Thyroid gland (tissue), 4 donors: ENCODE results near the gene DCDC2. TPM values are rescaled to one million over a fixed set of nuclear protein-coding genes. Genes with fewer than 3 reads are reported as not detected.

Source experiments
- DNase-seq, 2 donors: peaks; one replicate each; pipeline ENCODE4 v3.0.0-alpha.2; 2019
- H3K27ac ChIP-seq, 3 donors: fragments of 200-600 bp; sonication (generic); 1 replicate in 2 of 3; 2 replicates in 1 of 3; pipeline ENCODE4 v1.5.1; 2016 to 2019; ENCODE audit warnings: mild to moderate bottlenecking in 1 of 3, moderate library complexity in 1 of 3
- H3K27me3 ChIP-seq: fragments of 200-600 bp; sonication (generic); one replicate; pipeline ENCODE4 v1.5.1; 2019
- H3K36me3 ChIP-seq, 2 donors: fragments of 200-600 bp; sonication (generic); one replicate each; pipeline ENCODE4 v1.5.1; 2016 to 2019
- H3K4me1 ChIP-seq, 2 donors: fragments of 200-600 bp; sonication (generic); one replicate each; pipeline ENCODE4 v1.5.1; 2017 to 2019
- H3K4me3 ChIP-seq, 3 donors: fragments of 200-600 bp; sonication (generic); replicated peaks in 1 of 3; 1 replicate in 2 of 3; 2 replicates in 1 of 3; pipeline ENCODE4 v1.5.1; 2016; ENCODE audit warnings: mild to moderate bottlenecking in 1 of 3
- H3K9me3 ChIP-seq: fragments of 200-600 bp; sonication (generic); one replicate; pipeline ENCODE4 v1.5.1; 2017
- POLR2A ChIP-seq, 2 donors: fragments of 450-650 bp; IDR thresholded peaks; one replicate each; pipeline ENCODE4 v1.6.1; 2017; ENCODE audit warnings: antibody characterized with exemption in 2 of 2, mild to moderate bottlenecking in 2 of 2, moderate library complexity in 1 of 2
- WGBS, 2 donors: methylation state at CpG; one replicate each; pipeline ENCODE4 v1.1.5; 2017; 5-methylcytosine and 5-hydroxymethylcytosine counted together
- intact Hi-C: fragments of 100-400 bp; cut with DNase I; formaldehyde crosslinking; loops from one replicate; pipeline ENCODE4 v1.15.1; 2023
- total RNA-seq, 4 donors: library from RNA; depleted of rRNA; stranded (reverse); fragments of >200 nt; gene quantifications; one replicate each; pipeline ENCODE4 v1.2.3, GENCODE V29; 2016
- TF ChIP-seq, protein P1 (sequence below), 6 experiments: fragments of 200-600 bp in 3 of 6; fragments of 450-650 bp in 3 of 6; sonication (generic) in 3 of 6; IDR thresholded peaks; one replicate each; pipeline ENCODE4 v1.5.1; 2016 to 2019; ENCODE audit warnings: antibody characterized with exemption in 6 of 6, mild to moderate bottlenecking in 2 of 6, inconsistent platforms in 1 of 6, moderate library complexity in 1 of 6

Gene DCDC2
- total RNA-seq, 4 donors from 2014 or later = 8.7 to 14.8 (median 12.3) TPM

DNA sequence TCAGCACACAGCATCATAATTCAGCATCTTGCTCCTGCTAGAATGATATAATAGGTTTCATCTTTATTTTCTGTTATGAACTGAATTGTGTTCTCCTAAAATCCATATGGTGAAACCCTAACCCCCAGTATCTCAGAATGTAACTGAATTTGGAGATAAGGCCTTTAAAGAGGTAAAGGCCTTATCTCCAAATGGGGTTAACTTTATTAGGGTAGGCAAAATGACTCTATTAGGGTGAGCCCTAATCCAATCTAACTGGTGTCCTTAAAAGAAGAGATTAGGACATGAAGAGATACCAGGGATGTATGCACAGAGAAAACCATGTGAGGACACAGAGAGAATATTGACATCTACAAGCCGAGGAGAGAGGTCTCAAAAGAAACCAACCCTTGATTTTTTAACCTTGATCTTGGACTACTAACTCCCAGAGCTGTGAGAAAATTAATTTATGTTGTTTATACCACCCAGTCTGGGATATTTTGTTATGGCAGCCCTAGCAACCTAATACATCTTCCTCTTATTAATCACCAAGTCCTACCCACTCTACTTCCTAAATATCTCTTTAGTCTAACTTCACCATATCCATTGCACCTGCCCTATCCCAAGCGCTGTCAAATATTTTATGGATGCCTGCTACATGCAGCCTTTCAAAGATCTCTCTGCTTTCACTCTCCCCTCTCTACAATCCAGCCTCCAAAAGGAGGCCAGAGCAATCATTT is 36.4 kb upstream of the DCDC2 start:
- Histone ChIP-seq H3K9me3 (no peaks in the 10 kb centered on the region), H3K4me1 (no peaks in the 10 kb centered on the region), H3K27me3 (no peaks in the 10 kb centered on the region), H3K27ac (no peak overlapping the region), H3K36me3 (no peaks in the 10 kb centered on the region), H3K4me3 (no peak overlapping the region)
- intact Hi-C loops = loop anchor here (10.0 kb wide), 1 partner anchor 329 kb away; no protein-coding TSS in a partner anchor
- TF ChIP-seq, protein P1, sequence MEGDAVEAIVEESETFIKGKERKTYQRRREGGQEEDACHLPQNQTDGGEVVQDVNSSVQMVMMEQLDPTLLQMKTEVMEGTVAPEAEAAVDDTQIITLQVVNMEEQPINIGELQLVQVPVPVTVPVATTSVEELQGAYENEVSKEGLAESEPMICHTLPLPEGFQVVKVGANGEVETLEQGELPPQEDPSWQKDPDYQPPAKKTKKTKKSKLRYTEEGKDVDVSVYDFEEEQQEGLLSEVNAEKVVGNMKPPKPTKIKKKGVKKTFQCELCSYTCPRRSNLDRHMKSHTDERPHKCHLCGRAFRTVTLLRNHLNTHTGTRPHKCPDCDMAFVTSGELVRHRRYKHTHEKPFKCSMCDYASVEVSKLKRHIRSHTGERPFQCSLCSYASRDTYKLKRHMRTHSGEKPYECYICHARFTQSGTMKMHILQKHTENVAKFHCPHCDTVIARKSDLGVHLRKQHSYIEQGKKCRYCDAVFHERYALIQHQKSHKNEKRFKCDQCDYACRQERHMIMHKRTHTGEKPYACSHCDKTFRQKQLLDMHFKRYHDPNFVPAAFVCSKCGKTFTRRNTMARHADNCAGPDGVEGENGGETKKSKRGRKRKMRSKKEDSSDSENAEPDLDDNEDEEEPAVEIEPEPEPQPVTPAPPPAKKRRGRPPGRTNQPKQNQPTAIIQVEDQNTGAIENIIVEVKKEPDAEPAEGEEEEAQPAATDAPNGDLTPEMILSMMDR (IDR thresholded peaks at IDR 0.05) = no peak
- no peak for TF ChIP-seq POLR2A (IDR thresholded peaks at IDR 0.05)
- no peak for DNase-seq
- WGBS, 2 donors = 92 to 95% methylated on average over 2 of the region's 2 CpGs

DNA sequence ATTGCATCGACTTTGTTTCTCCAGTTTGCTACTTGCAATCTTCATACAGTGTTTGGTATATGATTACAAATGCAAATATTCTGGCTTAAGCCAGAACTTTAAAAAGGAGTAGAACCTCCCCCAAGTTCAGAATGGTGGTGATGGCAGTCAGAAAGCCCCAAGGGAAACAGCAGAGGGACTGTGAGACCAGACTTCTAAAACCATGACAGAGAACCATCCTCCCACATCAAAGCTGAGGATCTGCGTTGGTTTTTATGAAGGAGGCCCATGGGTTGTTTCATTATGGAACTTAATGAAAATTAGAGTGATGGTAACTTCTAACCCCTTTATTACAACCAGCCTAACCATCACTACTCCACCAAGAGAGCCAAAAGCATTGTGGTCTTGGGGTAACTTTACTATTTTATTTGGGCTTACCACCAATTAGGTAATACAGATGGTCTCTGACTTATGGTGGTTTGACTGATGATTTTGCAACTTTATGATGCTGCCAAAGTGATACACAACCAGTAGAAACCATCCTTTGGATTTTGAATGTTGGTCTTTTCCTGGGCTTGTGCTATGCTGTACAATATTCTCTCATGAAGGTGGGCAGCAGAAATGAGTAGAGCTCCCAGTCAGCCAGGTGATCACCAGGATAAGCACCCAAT is 34.0 kb upstream of the DCDC2 start:
- Histone ChIP-seq H3K36me3 (no peaks in the 10 kb centered on the region), H3K4me3 (no peak overlapping the region), H3K27ac (no peak overlapping the region), H3K9me3 (no peaks in the 10 kb centered on the region), H3K27me3 (no peaks in the 10 kb centered on the region), H3K4me1 (no peaks in the 10 kb centered on the region)
- 81 to 84% methylated on average over 2 of the region's 2 CpGs for WGBS, 2 donors
- DNase-seq = no peak
- intact Hi-C loops = loop anchor here (10.0 kb wide), 1 partner anchor 327 kb away; no protein-coding TSS in a partner anchor
- TF ChIP-seq, protein P1 (IDR thresholded peaks at IDR 0.05) = no peak
- TF ChIP-seq POLR2A (IDR thresholded peaks at IDR 0.05) = no peak

DNA sequence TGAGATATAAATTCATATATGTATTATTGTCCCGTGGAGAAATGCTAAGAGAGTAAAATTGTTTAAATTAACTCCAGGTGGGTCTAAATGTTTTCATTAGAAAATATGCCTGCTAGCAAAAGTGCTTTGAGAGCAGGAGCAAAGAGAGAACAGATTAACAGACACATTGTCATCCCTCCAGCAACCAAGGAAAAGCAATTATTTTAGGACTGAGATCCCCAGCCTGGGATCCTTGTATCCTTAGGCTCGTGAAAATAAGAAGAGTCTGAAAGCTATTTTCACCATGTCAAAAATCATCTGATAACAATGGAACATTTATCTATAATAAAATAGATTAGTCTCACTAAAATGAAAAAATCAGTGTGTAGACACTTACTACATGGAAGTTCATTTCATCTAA is 33.3 kb upstream of the DCDC2 start:
- no peak for DNase-seq
- no peak for TF ChIP-seq POLR2A (IDR thresholded peaks at IDR 0.05)
- TF ChIP-seq, protein P1 (IDR thresholded peaks at IDR 0.05) = no peak
- Histone ChIP-seq H3K9me3 (no peaks in the 10 kb centered on the region), H3K27me3 (no peaks in the 10 kb centered on the region), H3K36me3 (no peaks in the 10 kb centered on the region), H3K4me1 (no peaks in the 10 kb centered on the region), H3K27ac (no peak overlapping the region), H3K4me3 (no peak overlapping the region)
- 64 to 73% methylated on average over 2 of the region's 2 CpGs for WGBS, 2 donors
- intact Hi-C loops = loop anchor here (10.0 kb wide), 1 partner anchor 326 kb away; no protein-coding TSS in a partner anchor

DNA sequence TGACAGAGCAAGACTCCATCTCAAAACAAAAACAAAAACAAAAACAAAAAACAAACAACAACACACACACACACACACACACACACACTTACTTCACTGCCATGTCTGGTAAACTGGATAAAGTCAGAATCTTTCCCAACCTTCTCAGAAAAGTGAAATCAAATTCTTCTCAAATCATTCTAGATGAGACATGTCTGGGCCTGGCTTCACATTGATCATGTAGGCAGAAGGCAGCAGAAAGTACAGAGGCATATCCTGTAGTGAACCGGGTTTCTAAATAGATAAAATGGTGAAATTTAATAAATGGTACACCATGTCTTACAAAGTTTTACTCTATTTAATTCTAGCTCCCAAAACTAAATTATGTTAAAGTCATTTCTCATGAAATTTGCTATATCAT is 30.0 kb upstream of the DCDC2 start:
- intact Hi-C loops = no loop called here

More for the DNA sequence above, 30.0 kb upstream of the DCDC2 start:
- no peaks in the 10 kb centered on the region for H3K27me3 ChIP-seq
- H3K27ac ChIP-seq = no peak overlapping the region
- no peaks in the 10 kb centered on the region for H3K36me3 ChIP-seq
- no peak for DNase-seq
- H3K9me3 ChIP-seq = no peaks in the 10 kb centered on the region
- no peak for TF ChIP-seq POLR2A (IDR thresholded peaks at IDR 0.05)
- TF ChIP-seq, protein P1 (IDR thresholded peaks at IDR 0.05) = no peak
- WGBS, 2 donors = 90 to 96% methylated on average over 1 of the region's 1 CpG
- no peak overlapping the region for H3K4me3 ChIP-seq
- no peaks in the 10 kb centered on the region for H3K4me1 ChIP-seq
